NT2/D1 (cell line): ENCODE measurements around the gene SLC22A17.

Experiments used
- SUZ12 ChIP-seq: IDR thresholded peaks from 2 replicates; pipeline ENCODE4 v1.6.1; 2011; ENCODE audit not compliant: insufficient read length, insufficient read depth; ENCODE audit errors: extremely low read depth
- YY1 ChIP-seq: IDR thresholded peaks from 2 replicates; pipeline ENCODE4 v1.6.1; 2011; ENCODE audit not compliant: insufficient read length, insufficient read depth
- ZNF274 ChIP-seq: IDR thresholded peaks from 2 replicates; pipeline ENCODE4 v1.6.1; 2011; ENCODE audit warnings: mild to moderate bottlenecking, low read depth, low read length

DNA sequence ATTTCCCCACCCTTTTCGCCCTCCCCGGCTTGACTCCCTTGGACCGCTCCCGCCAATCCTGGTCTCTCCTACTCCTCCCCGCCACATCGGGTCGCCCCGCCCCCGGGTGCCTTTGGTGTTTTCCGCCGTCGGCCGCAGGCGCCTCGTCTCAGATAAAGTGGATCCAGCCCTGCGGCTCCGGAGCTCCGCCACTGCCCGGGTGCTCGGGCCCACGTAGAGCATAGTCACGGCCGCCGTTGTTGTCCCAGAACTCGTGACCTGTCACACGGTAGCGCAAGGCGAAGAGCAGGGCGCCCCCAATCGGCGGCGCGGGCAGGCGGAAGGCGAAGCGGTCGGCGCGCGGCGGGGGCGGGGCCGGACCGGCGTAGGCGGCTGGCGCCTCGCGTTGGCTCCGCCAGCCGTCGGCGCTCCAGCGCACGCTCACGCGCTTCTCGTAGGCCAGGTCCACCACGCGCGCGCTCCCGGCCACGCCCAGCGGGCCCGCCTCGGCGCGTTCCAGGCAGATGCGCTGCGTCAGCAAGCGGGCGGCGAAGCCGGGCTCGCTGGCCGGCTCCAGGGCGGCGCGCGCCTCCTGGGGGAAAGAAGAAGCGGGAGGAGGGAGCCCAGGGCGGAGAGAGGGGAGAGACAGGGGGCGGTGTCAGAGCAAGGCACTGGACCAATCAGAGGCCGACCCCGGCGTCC lies 51.3 kb downstream of the SLC22A17 start:
- TF ChIP-seq YY1 (no peak), ZNF274 (no peak), SUZ12 (no peak)
